Smooth muscle cell (in vitro differentiated cells): ENCODE data around the gene RAPGEFL1. TPM values are rescaled to one million over a fixed set of nuclear protein-coding genes. Genes with fewer than 3 reads are reported as not detected.
A peak's percentile ranks its signal among the peaks of the same experiment; 100 is the strongest.

Experiments
- DNase-seq: peaks from one replicate; lab custom pipeline; 2025; ENCODE audit not compliant: unreplicated experiment; lab: John Stamatoyannopoulos, UW
- H2AFZ ChIP-seq: fragments of 200-600 bp; sonication (generic); 2 replicates; pipeline ENCODE4 v1.6.0; 2016; ENCODE audit warnings: antibody characterized with exemption, low read depth, mild to moderate bottlenecking
- H3F3A ChIP-seq: fragments of 200-600 bp; sonication (generic); 2 replicates; pipeline ENCODE4 v1.6.0; 2017; ENCODE audit warnings: antibody characterized with exemption, low read depth
- H3K27ac ChIP-seq: fragments of 200-600 bp; sonication (generic); 2 replicates; pipeline ENCODE4 v1.5.1; 2016; ENCODE audit warnings: low read depth, mild to moderate bottlenecking
- H3K27me3 ChIP-seq: fragments of 200-600 bp; sonication (generic); 2 replicates; pipeline ENCODE4 v1.6.1; 2016; ENCODE audit warnings: low read depth, mild to moderate bottlenecking
- H3K36me3 ChIP-seq: fragments of 200-600 bp; sonication (generic); 2 replicates; pipeline ENCODE4 v1.5.1; 2016; ENCODE audit warnings: low read depth
- H3K4me1 ChIP-seq: fragments of 200-600 bp; sonication (generic); 2 replicates; pipeline ENCODE4 v1.5.1; 2016; ENCODE audit warnings: low read depth
- H3K4me2 ChIP-seq: fragments of 200-600 bp; sonication (generic); 2 replicates; pipeline ENCODE4 v1.6.0; 2016; ENCODE audit warnings: mild to moderate bottlenecking
- H3K4me3 ChIP-seq: fragments of 200-600 bp; sonication (generic); 2 replicates; pipeline ENCODE4 v1.5.1; 2016; ENCODE audit warnings: mild to moderate bottlenecking
- H3K79me2 ChIP-seq: fragments of 200-600 bp; sonication (generic); 2 replicates; pipeline ENCODE4 v1.6.0; 2016; ENCODE audit warnings: low read depth, mild to moderate bottlenecking
- H3K9ac ChIP-seq: fragments of 200-600 bp; sonication (generic); 2 replicates; pipeline ENCODE4 v1.6.0; 2016; ENCODE audit warnings: low read depth
- H3K9me3 ChIP-seq: fragments of 200-600 bp; sonication (generic); replicated peaks from 2 replicates; pipeline ENCODE4 v1.5.1; 2016; ENCODE audit warnings: low read depth
- H4K20me1 ChIP-seq: fragments of 200-600 bp; sonication (generic); 2 replicates; pipeline ENCODE4 v1.6.0; 2016; ENCODE audit warnings: low read depth
- WGBS: methylation state at CpG from one replicate; pipeline ENCODE4 v1.1.7; 2016; ENCODE audit warnings: low lambda C conversion rate; 5-methylcytosine and 5-hydroxymethylcytosine counted together
- polyA plus RNA-seq: library from polyadenylated mRNA; unstranded; fragments of >200 nt; fragmentation: Nextera tagmentation; extraction: Ambion mirVana; gene quantifications from 2 replicates; pipeline ENCODE4 v1.2.1, GENCODE V29; 2016
- total RNA-seq: library from RNA; depleted of rRNA; stranded (reverse); fragments of >200 nt; gene quantifications from 2 replicates; pipeline ENCODE4 v1.2.3, GENCODE V29; 2014
- TF ChIP-seq, protein P1 (sequence below): fragments of 200-600 bp; sonication (generic); IDR thresholded peaks from 2 replicates; pipeline ENCODE4 v1.5.1; 2017; ENCODE audit warnings: borderline replicate concordance, mild to moderate bottlenecking, antibody characterized with exemption; ENCODE audit not compliant: insufficient read depth, poor library complexity, severe bottlenecking

Gene RAPGEFL1
- total and polyA plus RNA-seq, 2 experiments from 2014 or later, result 3.1 to 4.0 TPM

DNA sequence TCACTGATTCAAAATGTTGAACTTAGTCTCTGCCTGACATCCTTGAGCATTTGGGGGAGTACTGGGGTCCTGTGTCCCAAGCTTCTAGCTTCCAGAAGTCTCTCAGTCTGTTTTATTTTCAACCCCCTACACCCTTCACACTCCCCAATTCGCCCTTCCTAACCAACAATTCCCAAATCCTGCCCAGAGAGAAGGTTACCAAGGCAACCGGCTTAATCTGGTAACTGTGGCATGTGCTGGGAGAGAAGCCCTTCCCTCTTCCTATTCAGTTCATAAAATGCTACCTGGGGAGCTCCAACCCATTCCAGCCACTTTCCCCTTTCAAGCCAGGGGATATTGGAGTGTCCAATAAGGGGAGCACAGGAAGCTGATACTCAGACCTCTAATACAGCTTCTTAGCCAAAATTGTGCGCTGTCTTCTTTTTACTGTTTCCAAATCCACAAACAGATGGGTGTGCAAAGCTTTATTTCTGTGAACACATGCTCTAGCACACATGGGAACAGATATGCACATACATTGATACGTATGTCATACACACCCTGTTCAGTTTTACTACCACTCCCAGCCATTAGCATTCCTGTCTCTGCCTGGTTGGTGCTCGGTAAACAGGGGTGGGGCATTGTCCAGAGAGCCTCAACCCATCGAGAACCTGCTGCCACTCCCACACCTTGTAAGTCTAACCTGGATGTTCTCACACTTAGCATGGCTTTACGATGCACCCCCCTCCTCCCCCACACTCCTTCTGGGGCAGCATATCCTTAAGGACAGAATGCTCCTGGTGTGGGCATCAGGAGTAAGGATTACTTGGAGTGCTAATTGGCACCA lies 1.1 kb upstream of the RAPGEFL1 start:
- H3K9ac ChIP-seq, result no peak overlapping the region
- TF ChIP-seq, protein P1, sequence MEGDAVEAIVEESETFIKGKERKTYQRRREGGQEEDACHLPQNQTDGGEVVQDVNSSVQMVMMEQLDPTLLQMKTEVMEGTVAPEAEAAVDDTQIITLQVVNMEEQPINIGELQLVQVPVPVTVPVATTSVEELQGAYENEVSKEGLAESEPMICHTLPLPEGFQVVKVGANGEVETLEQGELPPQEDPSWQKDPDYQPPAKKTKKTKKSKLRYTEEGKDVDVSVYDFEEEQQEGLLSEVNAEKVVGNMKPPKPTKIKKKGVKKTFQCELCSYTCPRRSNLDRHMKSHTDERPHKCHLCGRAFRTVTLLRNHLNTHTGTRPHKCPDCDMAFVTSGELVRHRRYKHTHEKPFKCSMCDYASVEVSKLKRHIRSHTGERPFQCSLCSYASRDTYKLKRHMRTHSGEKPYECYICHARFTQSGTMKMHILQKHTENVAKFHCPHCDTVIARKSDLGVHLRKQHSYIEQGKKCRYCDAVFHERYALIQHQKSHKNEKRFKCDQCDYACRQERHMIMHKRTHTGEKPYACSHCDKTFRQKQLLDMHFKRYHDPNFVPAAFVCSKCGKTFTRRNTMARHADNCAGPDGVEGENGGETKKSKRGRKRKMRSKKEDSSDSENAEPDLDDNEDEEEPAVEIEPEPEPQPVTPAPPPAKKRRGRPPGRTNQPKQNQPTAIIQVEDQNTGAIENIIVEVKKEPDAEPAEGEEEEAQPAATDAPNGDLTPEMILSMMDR, result no peak
- no peak overlapping the region for H3K27ac ChIP-seq

DNA sequence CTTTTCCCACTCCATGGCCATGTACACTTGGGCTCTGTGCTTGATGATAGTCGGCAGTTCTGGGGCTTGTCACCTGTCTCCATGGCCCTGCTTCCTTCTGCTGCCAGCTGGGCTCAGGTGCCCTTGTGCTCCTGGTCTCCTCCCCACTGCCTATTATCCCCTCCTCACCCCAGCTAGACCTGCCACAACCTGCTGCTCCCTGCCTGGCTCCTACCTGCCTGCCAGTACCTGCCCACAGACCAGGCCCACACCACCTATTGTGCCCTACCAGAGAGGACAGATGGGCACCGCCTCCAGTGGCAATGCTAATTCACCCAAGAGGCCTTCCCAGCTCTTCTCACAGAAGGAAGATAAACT lies 538 bp upstream of the RAPGEFL1 start:
- H2AFZ ChIP-seq, result no peak overlapping the region
- H3K9ac ChIP-seq, result no peak overlapping the region

More for the DNA sequence above, 1.1 kb upstream of the RAPGEFL1 start:
- Histone ChIP-seq H3K36me3 (no peaks in the 10 kb centered on the region), H3K9me3 (no peaks in the 10 kb centered on the region), H2AFZ (no peak overlapping the region), H3K27me3 (no peaks in the 10 kb centered on the region), H3K4me2 (no peak overlapping the region), H3K4me3 (no peak overlapping the region), H3F3A (peaks cover 11% of the 10 kb centered on the region), H3K4me1 (peaks cover 6% of the 10 kb centered on the region), H3K79me2 (no peaks in the 10 kb centered on the region), H4K20me1 (peaks cover 15% of the 10 kb centered on the region)
- WGBS, result 84% methylated on average over 7 of the region's 7 CpGs
- no peak for DNase-seq

DNA sequence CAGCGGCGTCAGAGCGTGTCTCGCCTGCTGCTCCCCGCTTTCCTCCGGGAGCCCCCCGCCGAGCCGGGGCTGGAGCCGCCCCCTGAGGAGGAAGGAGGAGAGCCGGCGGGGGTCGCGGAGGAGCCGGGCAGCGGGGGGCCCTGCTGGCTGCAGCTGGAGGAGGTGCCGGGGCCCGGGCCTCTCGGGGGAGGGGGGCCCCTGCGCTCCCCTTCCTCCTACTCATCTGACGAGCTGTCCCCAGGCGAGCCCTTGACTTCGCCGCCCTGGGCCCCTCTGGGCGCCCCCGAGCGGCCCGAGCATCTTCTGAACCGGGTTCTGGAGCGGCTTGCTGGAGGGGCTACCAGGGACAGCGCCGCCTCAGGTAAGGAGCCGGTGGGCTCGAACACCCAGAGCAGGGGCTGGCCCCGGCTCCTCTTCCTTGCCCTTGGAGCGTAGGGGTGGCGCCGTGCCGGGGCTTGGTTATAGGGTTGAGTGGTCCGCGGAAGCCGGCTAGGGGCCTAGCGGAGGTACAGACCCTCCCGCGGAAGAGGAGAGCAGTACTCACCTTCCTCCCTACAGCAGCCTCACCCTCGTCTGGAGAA lies 841 bp downstream of the RAPGEFL1 start:
- Histone ChIP-seq H3K79me2 (no peaks in the 10 kb centered on the region), H3F3A (peaks cover 11% of the 10 kb centered on the region), H3K27me3 (no peaks in the 10 kb centered on the region), H3K9me3 (no peaks in the 10 kb centered on the region), H3K9ac (peak overlapping the region; percentile 22), H3K4me1 (peaks cover 6% of the 10 kb centered on the region), H3K4me3 (peak overlapping the region; percentile 75), H3K4me2 (peak overlapping the region; percentile 100), H3K27ac (no peak overlapping the region), H4K20me1 (peaks cover 15% of the 10 kb centered on the region), H2AFZ (no peak overlapping the region), H3K36me3 (no peaks in the 10 kb centered on the region)
- 47% methylated on average over 23 of the region's 46 CpGs for WGBS
- DNase-seq, result no peak
- TF ChIP-seq, protein P1, result no peak

More for the DNA sequence above, 538 bp upstream of the RAPGEFL1 start:
- TF ChIP-seq, protein P1, result no peak
- Histone ChIP-seq H3F3A (peaks cover 11% of the 10 kb centered on the region), H3K4me3 (no peak overlapping the region), H3K27me3 (no peaks in the 10 kb centered on the region), H3K79me2 (no peaks in the 10 kb centered on the region), H3K4me1 (peaks cover 6% of the 10 kb centered on the region), H4K20me1 (peaks cover 15% of the 10 kb centered on the region), H3K4me2 (peak overlapping the region; percentile 100), H3K27ac (no peak overlapping the region), H3K9me3 (no peaks in the 10 kb centered on the region), H3K36me3 (no peaks in the 10 kb centered on the region)
- WGBS, result 92% methylated on average over 2 of the region's 2 CpGs
- DNase-seq, result no peak
